NK-92 treated with Interleukin-12 subunit alpha and Interleukin-12 subunit beta, amount 100 ng/mL, for 24 hours (cell line): Measurements from ENCODE around the gene SIX4.
"Not testable (repeated sequence)": the region's sequence is repeated elsewhere in the genome, so short reads cannot be mapped to it uniquely, and the experiment has no call there.

Source experiments
- DNase-seq: peaks from one replicate; lab custom pipeline; 2025; lab: John Stamatoyannopoulos, UW

SIX4 gene

DNA sequence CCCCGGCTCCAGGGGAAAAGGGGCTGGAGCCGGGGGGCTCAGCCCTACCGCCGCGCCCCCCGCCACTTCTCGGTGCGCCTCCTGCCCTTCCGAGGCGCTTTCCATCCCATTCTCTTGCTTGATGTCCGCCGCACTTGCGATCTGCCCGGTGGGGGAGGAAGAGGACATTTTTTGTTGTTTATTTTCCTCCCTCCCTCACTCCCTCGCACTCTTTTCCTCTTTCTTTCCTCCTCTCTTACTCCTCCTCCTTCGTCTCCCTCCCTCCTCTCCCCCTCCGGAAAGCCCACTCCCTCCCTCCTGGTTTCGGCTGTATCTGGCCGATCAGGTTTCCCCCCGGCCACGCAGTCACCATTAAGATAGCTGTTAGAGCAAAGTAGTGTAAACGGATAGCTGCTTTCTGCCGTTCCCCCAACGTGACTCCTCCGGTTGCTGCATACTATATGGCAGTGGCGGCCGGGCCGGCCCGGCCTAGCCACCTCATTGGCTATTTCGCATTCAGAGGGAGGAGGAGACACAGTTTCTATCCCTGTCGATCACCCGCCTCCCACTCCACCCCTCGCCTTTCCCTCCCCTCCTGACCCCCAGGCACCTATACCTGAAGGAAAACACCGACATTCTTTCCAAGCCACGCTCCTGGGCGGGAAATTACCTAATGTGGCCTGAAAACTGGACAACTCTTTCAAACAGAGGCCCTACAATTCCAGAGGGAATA is at the start of gene SIX4:
Gene SIX4, minus strand, starts transcription at position 445 of the 712 bp plus-strand sequence. Its CDS starts 277 bp downstream, at position 168.
- DNase-seq = no peak

DNA sequence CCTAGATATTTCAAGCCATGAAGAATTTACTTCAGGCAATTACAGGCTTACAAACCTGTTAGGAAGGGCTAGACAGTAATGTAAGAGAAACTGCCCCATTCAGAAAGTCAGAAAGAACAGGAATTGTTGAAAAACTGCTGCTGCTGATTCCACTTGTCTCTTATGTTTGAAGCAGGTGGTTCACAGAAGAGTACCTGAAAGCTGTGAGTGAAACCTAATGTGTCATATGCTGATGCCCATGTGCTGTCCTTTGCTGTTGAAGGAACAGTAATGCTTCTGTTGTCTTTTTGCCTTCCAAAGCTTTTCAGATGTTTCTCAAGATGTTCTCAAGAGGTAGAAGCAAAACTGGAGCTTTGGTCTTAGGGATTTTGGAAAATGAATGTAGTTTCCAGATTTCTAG is 49.4 kb upstream of the SIX4 start:
- DNase-seq = no peak

DNA sequence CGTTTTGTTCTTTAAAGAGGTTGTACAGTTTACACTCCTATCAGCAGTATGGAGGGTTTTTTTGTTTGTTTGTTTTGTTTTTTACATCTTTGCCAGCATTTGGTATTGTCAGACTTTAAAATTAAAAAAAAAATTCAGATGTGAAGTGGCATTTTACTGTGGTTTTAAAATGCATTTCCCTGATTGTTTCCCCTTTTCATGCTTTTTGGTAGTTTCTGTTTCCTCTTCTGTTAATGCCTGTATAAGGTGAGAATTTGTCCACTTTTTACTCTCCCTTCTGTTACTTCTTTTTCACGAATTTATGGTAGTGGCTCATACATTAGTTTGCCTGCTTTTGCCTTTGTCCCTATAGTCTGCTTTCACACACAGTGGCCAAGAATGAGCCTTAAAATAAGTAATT is 47.0 kb upstream of the SIX4 start:
- DNase-seq = no peak

DNA sequence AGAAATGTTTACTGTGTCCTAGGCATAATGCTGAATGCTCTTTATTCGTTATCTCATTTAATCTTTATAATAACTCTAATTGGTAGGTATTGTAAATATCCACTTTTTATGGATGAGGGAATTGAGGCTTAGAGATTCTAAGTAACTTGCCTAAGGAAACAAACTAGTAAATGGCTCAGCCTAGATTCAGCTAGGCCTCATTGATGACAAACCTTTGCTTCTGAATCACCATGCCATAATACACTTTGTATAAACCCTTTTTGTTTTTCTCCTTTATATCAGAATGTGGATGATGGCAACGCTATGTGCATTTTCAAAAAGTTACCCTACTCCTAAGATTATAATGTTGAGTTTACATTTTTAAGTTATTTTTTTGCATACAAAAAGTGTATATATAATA is 44.5 kb upstream of the SIX4 start:
- no peak for DNase-seq

DNA sequence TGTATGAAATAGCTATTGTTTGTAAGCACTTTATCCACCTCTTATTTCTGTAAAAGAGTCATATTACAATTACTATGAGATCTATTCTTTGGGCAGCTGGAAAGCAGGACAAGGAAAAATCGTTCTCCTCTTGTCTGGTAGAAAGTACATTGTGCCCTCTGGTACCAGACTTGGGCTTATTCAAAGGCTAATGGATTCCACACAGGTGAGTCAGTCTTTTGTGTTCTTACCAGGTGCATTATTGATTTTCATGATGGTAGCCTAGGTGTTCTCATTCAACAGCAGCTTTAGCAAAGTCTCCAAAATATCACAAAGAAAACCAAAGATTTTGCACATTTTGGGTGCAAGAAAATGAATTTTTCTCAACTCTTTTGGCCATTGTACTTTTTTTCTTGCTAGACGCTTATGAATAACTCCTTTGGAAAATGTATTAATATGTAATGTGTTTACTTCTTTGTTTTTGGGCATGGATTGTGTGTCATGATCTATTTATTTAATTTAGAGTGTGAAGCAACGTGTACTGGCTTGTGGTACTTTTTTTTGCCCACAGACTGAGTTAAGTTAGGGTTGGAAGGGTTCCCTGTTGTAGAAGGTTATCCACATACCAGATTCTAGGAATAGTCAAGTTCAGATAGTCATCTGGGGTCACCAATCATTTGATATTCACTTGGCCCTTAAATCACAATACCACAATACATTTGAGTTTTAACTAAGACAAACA is 36.7 kb upstream of the SIX4 start:
- DNase-seq = no peak

DNA sequence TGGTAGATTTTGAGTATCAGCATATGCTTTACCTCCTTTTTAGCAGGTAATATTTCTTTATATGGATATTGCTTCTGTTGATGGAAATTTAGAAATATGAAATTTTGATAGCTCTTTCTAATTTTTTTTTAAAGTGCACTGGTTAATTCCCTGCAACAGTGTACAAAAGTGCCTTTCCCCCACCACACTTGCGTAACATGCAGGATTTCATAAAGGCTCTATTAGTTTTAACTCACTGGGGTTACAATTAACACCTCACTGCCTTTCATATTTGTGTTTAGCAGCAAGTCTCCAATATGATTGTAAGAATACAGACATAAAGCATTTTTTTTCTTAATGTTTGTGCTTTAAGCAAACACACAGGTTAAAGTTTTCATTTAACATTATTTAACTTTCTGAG is 36.1 kb upstream of the SIX4 start:
- DNase-seq = no peak

DNA sequence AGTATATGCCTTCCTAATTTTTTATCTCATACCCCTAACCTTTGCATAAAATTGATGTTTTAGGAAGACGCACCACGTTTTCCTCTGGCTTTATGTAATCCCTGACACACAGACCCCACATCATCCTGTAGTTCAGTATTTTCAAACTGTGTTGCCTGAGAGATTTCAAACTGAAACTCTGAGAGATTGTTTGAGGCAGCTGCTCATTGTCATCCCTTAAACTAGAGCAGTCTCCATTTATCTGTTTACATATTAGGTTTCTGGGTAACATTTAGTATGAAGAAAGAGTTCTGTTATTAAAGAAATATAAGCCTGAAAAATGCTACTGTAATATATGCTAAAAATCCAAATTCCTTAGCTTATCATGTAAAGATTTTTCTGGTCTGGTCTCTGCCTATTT is 34.7 kb upstream of the SIX4 start:
- no peak for DNase-seq

DNA sequence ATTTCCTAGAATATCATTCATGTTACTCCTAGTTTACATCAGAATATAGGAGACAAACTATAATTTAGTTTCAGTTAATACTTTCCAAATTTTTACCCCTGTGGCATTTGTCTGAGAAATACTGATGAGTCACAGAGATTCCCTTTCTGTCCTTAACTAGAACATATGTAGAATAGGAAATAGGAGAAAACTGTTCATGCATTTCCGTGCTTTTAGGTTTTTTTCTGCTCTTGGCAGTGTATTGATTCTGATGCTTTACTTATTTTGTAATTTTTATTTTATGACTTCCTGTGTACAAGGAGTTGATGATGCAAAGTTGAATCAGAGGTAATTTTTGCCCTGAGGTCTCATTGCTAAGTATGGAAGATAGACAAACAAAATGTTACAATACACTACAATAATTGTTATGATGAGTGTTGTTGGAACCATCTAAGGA is 33.4 kb upstream of the SIX4 start:
- DNase-seq = no peak

DNA sequence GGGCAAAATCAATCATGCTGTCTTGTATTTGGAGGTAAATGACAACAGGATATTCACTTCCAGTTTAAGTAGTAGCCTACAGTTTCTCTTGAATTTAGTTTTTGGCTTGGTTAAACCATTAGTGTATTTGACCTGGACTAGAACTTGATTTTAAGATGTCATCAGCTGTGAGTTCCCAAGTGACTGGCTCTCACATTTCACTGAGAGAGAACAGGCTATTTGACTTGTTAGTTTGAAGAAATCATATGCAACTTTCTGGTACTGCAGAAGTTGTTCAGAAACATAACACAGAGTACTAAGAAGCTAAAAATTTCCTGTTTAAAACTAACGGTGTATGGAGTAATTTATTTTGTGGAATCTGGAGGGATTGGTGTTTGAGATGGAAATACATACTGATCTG is 32.7 kb upstream of the SIX4 start:
- no peak for DNase-seq

DNA sequence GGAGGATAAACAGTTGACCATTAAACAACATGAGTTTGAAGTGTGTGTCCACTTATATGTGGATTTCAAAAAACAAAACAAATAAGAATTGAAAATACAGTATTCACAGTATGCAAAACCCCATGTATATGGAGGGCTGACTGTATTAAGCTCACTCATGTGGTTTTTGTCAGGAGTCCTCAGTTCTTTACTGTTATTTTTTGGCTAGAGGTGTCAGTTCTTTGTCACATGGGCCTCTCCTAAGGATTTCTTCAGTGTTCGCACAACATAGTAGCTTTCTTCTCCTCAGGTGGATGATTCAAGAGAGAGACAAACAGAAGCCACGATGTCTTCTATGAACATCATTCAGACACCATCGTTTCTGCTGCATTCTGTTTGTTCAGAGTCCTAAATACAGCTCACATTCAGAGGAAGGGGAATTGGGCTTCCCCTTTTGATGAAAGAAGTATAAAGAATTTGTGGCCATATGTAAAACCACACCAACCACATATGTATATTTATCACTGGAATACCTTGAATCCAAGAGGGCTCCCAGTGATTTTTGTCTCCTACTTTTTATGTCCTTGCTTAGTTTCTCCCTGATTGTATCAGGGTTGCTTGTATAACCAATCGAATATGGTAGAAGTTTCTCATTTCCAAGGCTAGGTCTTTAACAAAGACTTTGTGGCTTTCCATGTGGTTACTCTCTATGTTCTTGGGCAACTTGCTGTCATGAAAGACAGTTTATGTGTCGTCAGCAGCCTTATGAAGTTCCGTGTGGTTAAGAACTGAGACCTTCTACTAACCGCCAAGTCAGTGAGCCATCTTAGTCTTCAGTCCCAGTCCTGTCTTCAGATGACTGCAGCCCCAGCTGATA is 29.3 kb upstream of the SIX4 start:
- DNase-seq = peak; percentile 54

DNA sequence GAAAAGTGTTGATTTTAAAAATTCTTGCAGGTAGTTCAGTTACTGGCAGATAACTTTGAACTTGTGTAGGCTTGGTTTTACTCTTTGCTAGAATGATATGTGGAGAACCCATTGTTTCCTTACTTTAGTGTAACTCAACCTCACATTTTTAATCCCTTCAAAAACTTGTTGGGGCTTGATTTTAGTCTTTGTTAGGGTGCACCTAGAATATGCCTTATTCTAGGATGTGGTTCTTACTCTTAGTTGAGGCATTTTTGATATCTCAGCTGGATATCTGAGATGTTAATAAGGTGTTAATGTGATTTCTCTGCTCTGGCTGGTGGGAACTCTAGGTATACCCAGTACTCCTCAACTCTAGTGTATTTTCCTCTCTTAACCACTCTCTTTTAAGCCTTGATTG is 20.4 kb upstream of the SIX4 start:
- DNase-seq = no peak

DNA sequence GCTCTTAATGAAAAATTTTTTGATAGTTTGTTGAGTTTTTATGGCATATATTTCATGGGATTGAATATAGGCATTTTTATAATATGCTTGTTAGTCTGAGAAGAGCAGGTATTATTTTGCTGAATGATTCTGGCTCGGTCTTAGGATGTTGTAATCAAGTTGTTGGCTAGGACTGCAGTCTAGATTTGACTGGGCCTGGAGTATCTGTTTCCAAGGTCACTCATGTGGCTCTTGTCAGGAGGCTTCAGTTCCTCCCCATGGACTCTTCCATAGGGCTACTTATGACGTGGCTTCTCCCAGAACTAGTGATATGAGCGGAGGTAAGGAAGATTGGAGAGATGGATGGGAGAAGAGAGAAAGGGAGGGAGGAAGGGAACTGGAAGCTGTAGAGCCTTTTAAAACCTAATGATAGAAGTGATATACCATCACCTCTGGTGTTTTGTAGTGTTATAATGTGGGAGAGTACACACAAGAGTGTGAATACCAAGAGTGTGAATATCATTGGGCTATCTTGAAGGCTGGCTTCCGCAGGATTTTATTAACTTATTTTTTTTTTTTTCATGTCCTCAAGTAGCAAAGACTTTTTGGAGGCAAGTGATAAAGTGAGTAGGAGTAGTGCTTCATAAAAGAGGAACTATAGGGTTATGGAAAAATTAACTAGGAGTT is 14.8 kb upstream of the SIX4 start:
- no peak for DNase-seq

DNA sequence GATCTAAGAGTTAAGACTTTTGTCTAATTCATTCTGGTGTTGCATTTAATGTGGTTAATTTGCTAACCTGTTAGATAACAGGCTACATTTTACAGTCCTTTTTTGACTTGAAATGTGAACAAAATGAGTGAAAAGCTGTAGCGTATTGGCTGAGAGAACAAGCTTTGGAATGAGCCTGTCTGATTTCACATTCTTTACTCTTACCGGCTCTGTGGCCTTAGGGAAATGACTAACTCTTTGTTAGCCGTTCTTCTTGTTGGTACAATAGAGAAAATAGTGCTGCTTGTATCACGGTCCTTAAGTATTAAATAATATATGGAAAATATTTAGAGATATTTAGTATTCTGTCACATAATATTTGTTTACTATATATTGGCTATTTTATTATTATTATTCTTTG is 12.3 kb upstream of the SIX4 start:
- no peak for DNase-seq

DNA sequence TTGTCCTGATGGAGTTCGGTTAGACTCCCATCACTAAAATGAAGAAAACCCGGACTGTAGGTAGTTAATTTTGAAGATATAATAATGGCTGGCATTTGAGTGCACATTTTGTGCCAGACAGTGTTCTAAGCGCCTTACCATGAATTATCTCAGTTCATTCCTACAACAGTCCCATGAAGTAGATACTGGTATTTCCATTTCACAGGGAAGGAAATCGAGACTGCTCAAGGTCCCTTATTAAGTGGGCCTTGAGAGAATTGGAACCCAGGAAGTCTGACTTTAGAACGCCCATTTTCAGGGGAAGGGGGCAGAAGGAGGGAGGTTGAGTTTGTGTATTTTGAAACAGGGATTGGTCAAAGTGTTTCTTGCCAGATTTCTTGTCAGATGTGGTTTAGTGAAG is 11.3 kb upstream of the SIX4 start:
- DNase-seq = no peak

DNA sequence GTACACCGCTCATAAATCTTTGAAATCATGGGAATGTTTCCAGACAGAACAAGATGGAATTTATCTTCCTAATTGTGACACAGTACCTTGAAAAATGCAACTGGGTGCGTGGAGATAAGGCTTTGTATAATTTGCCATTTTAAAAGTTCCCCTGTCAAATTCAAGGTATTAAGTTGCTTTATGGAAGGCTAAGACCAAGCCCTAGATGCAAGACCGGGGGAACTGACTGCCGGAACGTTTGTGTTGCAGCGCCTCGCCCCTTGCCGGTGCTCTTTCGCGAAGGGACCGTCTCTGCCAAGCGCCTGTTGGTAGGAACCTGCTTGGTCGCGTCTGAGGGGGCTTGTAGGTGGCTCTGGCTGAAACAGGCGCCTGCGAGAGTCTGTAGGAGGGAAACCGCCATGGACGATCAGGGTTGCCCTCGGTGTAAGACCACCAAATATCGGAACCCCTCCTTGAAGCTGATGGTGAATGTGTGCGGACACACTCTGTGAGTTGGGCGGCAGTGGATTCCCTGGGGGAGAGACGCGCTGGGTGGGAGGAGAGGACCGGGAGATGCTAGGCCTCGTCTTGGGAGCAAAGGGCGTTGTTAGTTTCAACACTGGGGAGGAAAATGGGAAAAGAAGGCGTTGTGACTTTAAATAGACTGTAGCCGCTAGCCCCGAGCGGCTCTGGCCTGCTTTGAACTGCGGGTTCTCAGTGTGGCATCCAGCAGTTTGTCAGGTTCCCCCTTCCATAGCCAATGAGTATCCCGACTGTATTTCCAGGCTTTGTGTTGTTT is 10.5 kb upstream of the SIX4 start, which contains the start of gene MNAT1:
Gene MNAT1, plus strand, starts transcription at position 297 of the 778 bp plus-strand sequence. Its CDS starts 102 bp downstream, at position 399.
- DNase-seq = peak; percentile 62

DNA sequence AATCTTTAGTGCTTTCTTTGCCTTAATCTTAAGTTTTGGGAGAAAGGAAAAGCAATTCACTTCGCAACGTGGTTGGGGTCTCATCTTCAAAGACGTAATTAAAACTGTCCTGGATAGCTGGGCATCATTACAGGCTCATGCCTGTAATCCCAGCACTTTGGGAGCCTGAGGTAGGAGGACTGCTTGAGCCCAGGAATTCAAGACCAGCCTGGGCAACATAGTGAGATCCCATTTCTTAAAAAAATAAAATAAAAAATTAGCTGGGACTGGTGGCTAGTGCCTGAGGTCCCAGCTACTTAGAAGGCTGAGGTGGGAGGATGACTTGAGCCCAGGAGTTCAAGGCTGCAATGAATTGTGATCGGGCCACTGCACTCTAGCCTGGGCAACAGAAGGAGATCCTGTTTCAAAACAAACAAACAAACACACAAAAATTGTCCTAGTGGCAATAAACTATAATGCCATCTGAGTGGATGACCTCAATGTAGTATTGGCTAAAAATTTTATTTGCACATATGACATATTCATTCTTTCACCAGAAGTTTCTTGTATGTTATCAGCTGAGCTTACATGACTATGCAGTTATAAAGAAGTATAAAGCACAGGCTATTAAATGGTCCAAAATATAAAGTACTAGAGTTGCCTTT is 8.8 kb upstream of the SIX4 start:
- DNase-seq = no peak

DNA sequence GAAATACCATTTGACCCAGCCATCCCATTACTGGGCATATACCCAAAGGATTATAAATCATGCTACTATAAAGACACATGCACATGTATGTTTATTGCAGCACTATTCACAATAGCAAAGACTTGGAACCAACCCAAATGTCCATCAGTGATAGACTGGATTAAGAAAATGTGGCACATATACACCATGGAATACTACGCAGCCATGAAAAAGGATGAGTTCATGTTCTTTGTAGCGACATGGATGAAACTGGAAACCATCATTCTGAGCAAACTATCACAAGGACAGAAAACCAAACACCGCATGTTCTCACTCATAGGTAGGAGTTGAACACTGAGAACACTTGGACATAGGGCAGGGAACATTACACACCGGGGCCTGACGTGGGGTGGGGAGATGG is 7.1 kb upstream of the SIX4 start:
- not testable (repeated sequence) for DNase-seq

DNA sequence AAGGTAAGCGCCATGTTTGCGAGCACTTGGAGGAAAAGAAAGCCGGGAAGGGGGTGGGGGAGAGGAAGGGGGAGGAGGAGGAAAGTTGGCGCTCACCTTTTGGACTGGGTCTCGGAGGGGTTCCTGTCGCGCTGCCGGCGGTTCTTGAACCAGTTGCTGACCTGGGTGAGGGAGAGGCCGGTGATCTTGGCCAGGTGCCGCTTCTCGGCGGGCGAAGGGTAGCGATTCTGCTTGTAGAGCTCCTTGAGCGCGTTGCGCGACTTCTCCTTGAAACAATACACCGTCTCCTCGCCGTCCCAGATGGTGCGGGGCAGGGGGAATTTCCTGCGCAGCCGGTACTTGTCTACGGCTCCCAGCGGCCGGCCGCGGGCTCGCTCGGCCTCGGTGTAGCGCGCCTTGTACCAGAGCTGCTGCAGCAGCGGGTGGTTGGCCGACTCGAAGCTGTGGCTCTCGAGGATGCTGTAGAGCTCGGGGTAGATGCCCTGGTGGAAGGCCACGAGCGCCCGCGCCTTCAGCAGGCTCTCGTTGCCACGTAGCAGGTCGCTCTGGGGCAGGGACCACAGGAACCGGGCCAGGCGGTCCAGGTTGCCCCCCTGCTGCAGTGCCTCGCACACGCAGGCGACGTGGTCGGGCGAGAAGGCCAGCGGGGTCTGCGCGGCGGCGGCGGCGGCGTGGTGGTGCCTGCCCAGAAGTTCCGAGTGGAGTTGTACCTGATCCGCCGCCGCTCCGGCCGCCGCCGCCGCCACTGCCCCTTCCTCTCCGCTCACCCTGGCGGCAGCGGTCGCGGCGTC is 840 bp downstream of the SIX4 start:
- DNase-seq = no peak

DNA sequence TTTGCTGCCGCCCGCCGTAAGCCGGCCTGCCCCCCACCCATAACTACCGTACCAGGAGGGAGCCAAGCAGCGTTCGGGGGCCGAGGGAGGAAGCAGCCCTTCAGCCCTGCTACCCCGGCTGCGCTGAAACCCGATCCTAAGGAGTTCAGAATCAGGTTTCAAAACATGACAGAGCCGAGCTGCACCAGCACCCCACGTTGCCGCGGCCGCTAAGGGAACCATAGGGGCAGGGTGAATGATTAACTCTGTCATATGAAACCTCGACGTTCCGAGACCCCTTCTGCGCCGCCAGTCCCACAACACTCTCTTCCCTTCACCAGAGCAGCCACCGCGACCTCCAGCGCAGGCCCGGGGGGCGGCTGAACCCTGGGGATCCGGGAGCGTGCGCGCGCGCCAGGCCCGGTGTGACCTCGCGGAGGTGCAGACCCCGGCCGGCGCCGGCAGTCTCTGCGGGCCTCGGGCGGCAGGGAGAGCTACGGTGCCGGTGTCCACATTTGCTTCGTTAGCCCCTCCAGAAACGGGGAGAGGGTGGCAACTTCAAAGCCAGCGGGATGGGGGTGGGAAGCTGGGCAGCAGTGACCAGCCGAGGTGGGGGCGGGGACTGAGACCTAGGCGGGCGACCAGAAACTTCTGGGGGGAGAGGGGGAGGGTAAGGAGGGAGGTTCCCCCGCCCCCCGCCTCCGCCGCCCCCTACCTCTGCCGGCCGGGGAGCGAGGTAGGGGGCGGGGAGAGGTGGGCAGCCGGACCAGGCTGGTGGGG is 1.6 kb downstream of the SIX4 start:
- no peak for DNase-seq

DNA sequence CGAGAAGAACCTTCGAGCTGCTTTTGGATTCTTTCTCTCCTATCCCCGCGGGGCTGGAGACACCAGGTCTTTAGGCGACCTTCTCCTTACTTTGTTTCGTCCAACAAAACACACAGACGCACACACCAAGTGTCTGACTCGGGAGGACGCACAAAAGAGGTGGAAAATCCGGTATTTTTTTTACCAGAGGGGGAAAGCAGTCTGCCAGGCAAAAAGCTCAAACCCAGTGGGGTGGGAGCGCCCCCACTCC is 2.1 kb downstream of the SIX4 start:
- no peak for DNase-seq
